Esophagus squamous epithelium (tissue), 5 donors: ENCODE results near the gene CREB5. TPM values are rescaled to one million over a fixed set of nuclear protein-coding genes. Genes with fewer than 3 reads are reported as not detected.

Experiments used
- DNase-seq: peaks from one replicate; lab custom pipeline; 2025; lab: John Stamatoyannopoulos, UW
- H3K27ac ChIP-seq, 4 donors: fragments of 200-600 bp; sonication (generic); one replicate each; pipeline ENCODE4 v1.5.1; 2016 to 2019; ENCODE audit warnings: mild to moderate bottlenecking in 1 of 4
- H3K27me3 ChIP-seq, 4 donors: fragments of 200-600 bp; sonication (generic); 1 replicate in 3 of 4; 2 replicates in 1 of 4; pipeline versions ENCODE4 v1.5.1 to v1.6.0; 2017 to 2021; ENCODE audit warnings: antibody characterized with exemption in 1 of 4
- H3K36me3 ChIP-seq, 3 donors: fragments of 200-600 bp; sonication (generic); one replicate each; pipeline ENCODE4 v1.5.1; 2016 to 2019
- H3K4me1 ChIP-seq, 3 donors: fragments of 200-600 bp; sonication (generic); one replicate each; pipeline ENCODE4 v1.5.1; 2017 to 2019
- H3K4me3 ChIP-seq, 4 donors: fragments of 200-600 bp; sonication (generic); 1 replicate in 3 of 4; 2 replicates in 1 of 4; pipeline ENCODE4 v1.5.1; 2016 to 2019; ENCODE audit warnings: mild to moderate bottlenecking in 2 of 4, moderate library complexity in 1 of 4
- H3K9me3 ChIP-seq, 3 donors: fragments of 200-600 bp; sonication (generic); one replicate each; pipeline ENCODE4 v1.5.1; 2016 to 2019
- CTCF ChIP-seq, 6 experiments: fragments of 450-650 bp in 4 of 6; fragments of 200-600 bp in 2 of 6; sonication (generic) in 2 of 6; IDR thresholded peaks; one replicate each; pipeline ENCODE4 v1.5.1; 2016 to 2019; ENCODE audit warnings: antibody characterized with exemption in 6 of 6, mild to moderate bottlenecking in 4 of 6, moderate library complexity in 4 of 6
- POLR2A ChIP-seq, 4 donors: fragments of 450-650 bp; IDR thresholded peaks; one replicate each; pipeline ENCODE4 v1.6.1; 2017; ENCODE audit warnings: antibody characterized with exemption in 4 of 4, mild to moderate bottlenecking in 4 of 4, moderate library complexity in 3 of 4
- WGBS, 2 donors: methylation state at CpG; one replicate each; pipeline ENCODE4 v1.1.5; 2018; 5-methylcytosine and 5-hydroxymethylcytosine counted together
- intact Hi-C: fragments of 100-400 bp; cut with DNase I; formaldehyde crosslinking; loops from one replicate; pipeline ENCODE4 v1.15.0; 2022
- total RNA-seq, 4 donors: library from RNA; depleted of rRNA; stranded (reverse); fragments of >200 nt; gene quantifications; one replicate each; pipeline ENCODE4 v1.1.0, GENCODE V29; 2016
- donor health status: DM: yes; HTN: yes; CAD: no.

The CREB5 gene
- total RNA-seq, 4 donors from 2014 or later, result 0.30 to 5.0 (median 2.2) TPM

GRCh38 chr7:28571405-28571804 is 159.1 kb downstream of the CREB5 start:
- no peak overlapping the region for H3K4me3 ChIP-seq
- TF ChIP-seq CTCF (IDR thresholded peaks at IDR 0.05), result no peak
- TF ChIP-seq POLR2A (IDR thresholded peaks at IDR 0.05), result no peak
- H3K9me3 ChIP-seq, result no peaks in the 10 kb centered on the region
- peaks cover 0 to 10% (median 0%) of the 10 kb centered on the region in 3 donors for H3K4me1 ChIP-seq
- H3K36me3 ChIP-seq, result no peaks in the 10 kb centered on the region
- WGBS, 2 donors, result 96 to 100% methylated on average over 1 to 3 of the region's 4 CpGs
- peaks cover 0 to 8% (median 0%) of the 10 kb centered on the region in 4 donors for H3K27me3 ChIP-seq
- DNase-seq, result no peak
- intact Hi-C loops, result no loop called here
- no peak overlapping the region for H3K27ac ChIP-seq

- peaks cover 0 to 8% (median 0%) of the 10 kb centered on the region in 4 donors for H3K27me3 ChIP-seq
- 77 to 79% methylated on average over 4 to 5 of the region's 5 CpGs for WGBS, 2 donors
- DNase-seq, result no peak
These were observed 160.2 kb downstream of the CREB5 start for GRCh38 chr7:28572321-28573058.

GRCh38 chr7:28573059-28573553 is 160.8 kb downstream of the CREB5 start:
- H3K9me3 ChIP-seq, result no peaks in the 10 kb centered on the region
- peaks cover 0 to 8% (median 0%) of the 10 kb centered on the region in 4 donors for H3K27me3 ChIP-seq
- intact Hi-C loops, result no loop called here
- H3K27ac ChIP-seq, result no peak overlapping the region
- no peak for TF ChIP-seq CTCF (IDR thresholded peaks at IDR 0.05)
- TF ChIP-seq POLR2A (IDR thresholded peaks at IDR 0.05), result no peak
- no peak overlapping the region for H3K4me3 ChIP-seq
- H3K36me3 ChIP-seq, result no peaks in the 10 kb centered on the region
- WGBS, 2 donors, result 26 to 33% methylated on average over 6 of the region's 6 CpGs
- no peak for DNase-seq
- H3K4me1 ChIP-seq, result peaks cover 0 to 10% (median 0%) of the 10 kb centered on the region in 3 donors

More at GRCh38 chr7:28572321-28573058, 160.2 kb downstream of the CREB5 start:
- Histone ChIP-seq H3K36me3 (no peaks in the 10 kb centered on the region), H3K4me1 (peaks cover 0 to 10% (median 0%) of the 10 kb centered on the region in 3 donors), H3K9me3 (no peaks in the 10 kb centered on the region), H3K27ac (no peak overlapping the region), H3K4me3 (no peak overlapping the region)
- intact Hi-C loops, result no loop called here
- no peak for TF ChIP-seq CTCF (IDR thresholded peaks at IDR 0.05)
- TF ChIP-seq POLR2A (IDR thresholded peaks at IDR 0.05), result no peak

- Histone ChIP-seq H3K4me3 (no peak overlapping the region), H3K36me3 (no peaks in the 10 kb centered on the region), H3K4me1 (peaks cover 0 to 10% (median 0%) of the 10 kb centered on the region in 3 donors), H3K27ac (no peak overlapping the region), H3K27me3 (peaks cover 0 to 8% (median 0%) of the 10 kb centered on the region in 4 donors), H3K9me3 (no peaks in the 10 kb centered on the region)
- WGBS, 2 donors, result 34 to 39% methylated on average over 6 of the region's 6 CpGs
- intact Hi-C loops, result no loop called here
- DNase-seq, result no peak
- TF ChIP-seq POLR2A (IDR thresholded peaks at IDR 0.05) (no peak), CTCF (IDR thresholded peaks at IDR 0.05) (no peak)
These were observed 161.5 kb downstream of the CREB5 start for GRCh38 chr7:28573651-28574301.

GRCh38 chr7:28575241-28575643 is 162.9 kb downstream of the CREB5 start:
- no peaks in the 10 kb centered on the region for H3K36me3 ChIP-seq
- 86 to 88% methylated on average over 5 of the region's 5 CpGs for WGBS, 2 donors
- intact Hi-C loops, result no loop called here

More at GRCh38 chr7:28575241-28575643, 162.9 kb downstream of the CREB5 start:
- DNase-seq, result no peak
- Histone ChIP-seq H3K4me3 (no peak overlapping the region), H3K27me3 (peaks cover 0 to 8% (median 0%) of the 10 kb centered on the region in 4 donors), H3K4me1 (peaks cover 0 to 10% (median 0%) of the 10 kb centered on the region in 3 donors), H3K27ac (no peak overlapping the region), H3K9me3 (no peaks in the 10 kb centered on the region)
- no peak for TF ChIP-seq CTCF (IDR thresholded peaks at IDR 0.05)
- TF ChIP-seq POLR2A (IDR thresholded peaks at IDR 0.05), result no peak
